ENCODE results near the gene PLAAT4.

DNA sequence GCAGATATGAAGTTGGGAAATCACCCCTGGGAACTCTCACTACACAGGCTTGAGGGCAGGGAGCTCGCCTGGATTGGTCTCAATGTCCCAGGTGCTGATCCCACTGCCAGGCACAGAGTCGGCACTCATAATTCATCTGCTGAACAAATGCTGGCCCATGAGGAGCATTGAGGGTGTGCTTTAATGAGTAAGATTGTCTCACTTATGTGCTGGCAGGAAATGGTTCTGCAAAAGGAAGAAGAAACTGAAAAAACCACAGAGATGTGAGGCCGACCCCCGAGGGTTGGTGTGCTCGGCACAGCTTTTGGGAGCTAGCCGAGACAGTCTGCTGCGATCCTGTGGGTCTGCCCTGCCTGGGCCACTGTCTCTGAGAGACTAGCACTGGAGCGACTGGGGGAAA is 17.2 kb downstream of the PLAAT4 start:
- TF ChIP-seq ZNF274 (IDR thresholded peaks at IDR 0.05; ENCODE audit: borderline replicate concordance, extremely low read depth, low read length) (no peak), POLR2A (IDR thresholded peaks at IDR 0.05; ENCODE audit: control extremely low read depth in 1 of 2, low read depth in 2 of 2, low read length in 2 of 2) (no peak), SUZ12 (IDR thresholded peaks at IDR 0.05; ENCODE audit: low read length) (no peak), CEBPB (IDR thresholded peaks at IDR 0.05; ENCODE audit: low read depth, low read length) (no peak), SIN3A (conservative IDR thresholded peaks at IDR 0.05 in 1 of 2, IDR thresholded peaks at IDR 0.05 in 1 of 2; ENCODE audit: low read depth in 1 of 2, low read length in 2 of 2) (no peak), TAF1 (IDR thresholded peaks at IDR 0.05; ENCODE audit: low read depth, low read length) (no peak)
- TF ChIP-seq, protein P1, sequence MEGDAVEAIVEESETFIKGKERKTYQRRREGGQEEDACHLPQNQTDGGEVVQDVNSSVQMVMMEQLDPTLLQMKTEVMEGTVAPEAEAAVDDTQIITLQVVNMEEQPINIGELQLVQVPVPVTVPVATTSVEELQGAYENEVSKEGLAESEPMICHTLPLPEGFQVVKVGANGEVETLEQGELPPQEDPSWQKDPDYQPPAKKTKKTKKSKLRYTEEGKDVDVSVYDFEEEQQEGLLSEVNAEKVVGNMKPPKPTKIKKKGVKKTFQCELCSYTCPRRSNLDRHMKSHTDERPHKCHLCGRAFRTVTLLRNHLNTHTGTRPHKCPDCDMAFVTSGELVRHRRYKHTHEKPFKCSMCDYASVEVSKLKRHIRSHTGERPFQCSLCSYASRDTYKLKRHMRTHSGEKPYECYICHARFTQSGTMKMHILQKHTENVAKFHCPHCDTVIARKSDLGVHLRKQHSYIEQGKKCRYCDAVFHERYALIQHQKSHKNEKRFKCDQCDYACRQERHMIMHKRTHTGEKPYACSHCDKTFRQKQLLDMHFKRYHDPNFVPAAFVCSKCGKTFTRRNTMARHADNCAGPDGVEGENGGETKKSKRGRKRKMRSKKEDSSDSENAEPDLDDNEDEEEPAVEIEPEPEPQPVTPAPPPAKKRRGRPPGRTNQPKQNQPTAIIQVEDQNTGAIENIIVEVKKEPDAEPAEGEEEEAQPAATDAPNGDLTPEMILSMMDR (IDR thresholded peaks at IDR 0.05; ENCODE audit: control extremely low read depth in 1 of 3, insufficient read depth in 1 of 3, low read depth in 1 of 3, low read length in 3 of 3), result no peak

All from H1 (cell line).